OCI-LY7 (cell line): Measurements from ENCODE around the gene ZNF574.

Experiments used
- EZH2phosphoT487 ChIP-seq: fragments of 200-600 bp; sonication (generic); IDR thresholded peaks from 2 replicates; pipeline ENCODE4 v1.6.1; 2018; ENCODE audit warnings: low read depth, borderline replicate concordance, mild to moderate bottlenecking, mixed run types, antibody characterized with exemption, low read length, moderate library complexity, mixed read lengths
- TF ChIP-seq, protein P1 (sequence below): fragments of 200-600 bp; sonication (generic); conservative IDR thresholded peaks from 2 replicates; pipeline ENCODE4 v1.5.1; 2014; ENCODE audit warnings: mild to moderate bottlenecking, antibody characterized with exemption, low read length, moderate library complexity, mixed read lengths

DNA sequence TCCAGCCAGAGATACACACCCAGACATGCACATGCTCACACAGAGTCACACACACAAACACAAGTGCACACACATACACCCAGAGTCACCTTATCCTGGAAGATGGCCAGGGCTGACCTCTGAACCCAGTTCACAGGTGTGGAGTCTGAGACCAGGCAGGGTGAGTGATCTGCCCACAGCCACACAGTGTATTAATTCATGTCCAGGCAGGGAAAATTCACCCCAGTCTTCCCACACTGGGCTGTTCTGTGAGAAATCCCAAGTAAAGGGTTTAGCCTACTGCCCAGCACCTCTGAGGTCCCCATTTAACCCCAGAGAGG lies 54.2 kb downstream of the ZNF574 start:
- TF ChIP-seq, protein P1, sequence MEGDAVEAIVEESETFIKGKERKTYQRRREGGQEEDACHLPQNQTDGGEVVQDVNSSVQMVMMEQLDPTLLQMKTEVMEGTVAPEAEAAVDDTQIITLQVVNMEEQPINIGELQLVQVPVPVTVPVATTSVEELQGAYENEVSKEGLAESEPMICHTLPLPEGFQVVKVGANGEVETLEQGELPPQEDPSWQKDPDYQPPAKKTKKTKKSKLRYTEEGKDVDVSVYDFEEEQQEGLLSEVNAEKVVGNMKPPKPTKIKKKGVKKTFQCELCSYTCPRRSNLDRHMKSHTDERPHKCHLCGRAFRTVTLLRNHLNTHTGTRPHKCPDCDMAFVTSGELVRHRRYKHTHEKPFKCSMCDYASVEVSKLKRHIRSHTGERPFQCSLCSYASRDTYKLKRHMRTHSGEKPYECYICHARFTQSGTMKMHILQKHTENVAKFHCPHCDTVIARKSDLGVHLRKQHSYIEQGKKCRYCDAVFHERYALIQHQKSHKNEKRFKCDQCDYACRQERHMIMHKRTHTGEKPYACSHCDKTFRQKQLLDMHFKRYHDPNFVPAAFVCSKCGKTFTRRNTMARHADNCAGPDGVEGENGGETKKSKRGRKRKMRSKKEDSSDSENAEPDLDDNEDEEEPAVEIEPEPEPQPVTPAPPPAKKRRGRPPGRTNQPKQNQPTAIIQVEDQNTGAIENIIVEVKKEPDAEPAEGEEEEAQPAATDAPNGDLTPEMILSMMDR, result no peak
- TF ChIP-seq EZH2phosphoT487, result no peak
